ENCODE results near the gene FAM83E.

Gene FAM83E

DNA sequence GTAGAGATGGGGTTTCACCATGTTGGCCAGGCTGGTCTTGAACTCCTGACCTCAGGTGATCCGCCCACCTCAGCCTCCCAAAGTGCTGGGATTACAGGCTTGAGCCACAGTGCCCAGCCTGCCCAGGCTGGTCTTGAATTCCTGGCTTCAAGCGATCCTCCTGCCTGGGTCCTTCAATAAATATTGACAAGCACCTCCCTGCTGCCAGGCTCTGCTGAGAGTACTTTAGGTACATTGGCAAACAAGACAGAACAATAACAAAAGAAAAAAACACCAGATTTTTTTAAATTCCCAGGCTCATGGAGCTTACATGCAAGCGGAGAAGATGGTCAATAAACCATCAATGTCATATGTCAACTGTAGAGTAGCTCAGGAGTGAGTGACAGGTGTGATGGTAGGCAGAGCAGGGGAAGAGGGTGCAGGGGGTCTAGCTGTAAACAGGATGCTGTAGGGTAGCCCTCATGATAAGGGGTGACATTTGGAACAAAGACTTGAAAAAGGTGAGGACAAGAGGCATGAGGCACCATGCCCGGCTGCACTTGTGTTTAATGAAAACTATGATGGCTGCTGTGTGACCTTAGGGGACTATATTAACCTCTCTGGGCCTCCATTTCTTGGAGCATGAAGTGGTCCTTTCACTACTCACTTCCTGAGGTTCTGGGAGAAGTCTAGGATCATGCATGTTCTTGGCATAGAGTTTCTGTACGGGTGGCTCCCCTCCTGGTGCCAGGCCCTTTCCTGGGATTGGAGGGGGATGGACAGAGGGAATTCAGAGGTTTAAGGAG, 43.3 kb downstream of the FAM83E start:
- no peak for DNase-seq

GRCh38 chr19:48569814-48570213, 45.1 kb downstream of the FAM83E start:
- DNase-seq = peak; percentile 52

GRCh38 chr19:48568345-48568886, 46.5 kb downstream of the FAM83E start:
- peak; percentile 89 for DNase-seq

- peak; percentile 68 for DNase-seq
These were observed 49.8 kb downstream of the FAM83E start for GRCh38 chr19:48565090-48565489.
